Spinal cord (tissue), 10 donors: ENCODE measurements around the gene CCHCR1. TPM values are rescaled to one million over a fixed set of nuclear protein-coding genes. Genes with fewer than 3 reads are reported as not detected.

ENCODE experiments used
- DNase-seq, 6 donors: peaks; one replicate each; pipeline versions ENCODE4 v3.0.0 to v3.0.0-alpha.2; 2013 to 2015; ENCODE audit warnings: low spot score in 6 of 6, low read depth in 4 of 6
- H3K27ac ChIP-seq: one replicate; pipeline ENCODE4 v1.5.1; 2013; ENCODE audit warnings: low read depth, low read length, control low read depth
- H3K27me3 ChIP-seq: one replicate; pipeline ENCODE4 v1.6.1; 2013; ENCODE audit warnings: low read length; ENCODE audit not compliant: control insufficient read depth, insufficient read depth
- H3K36me3 ChIP-seq: one replicate; pipeline ENCODE4 v1.6.1; 2013; ENCODE audit warnings: low read length; ENCODE audit not compliant: control insufficient read depth, insufficient read depth
- H3K4me1 ChIP-seq: one replicate; pipeline ENCODE4 v1.6.1; 2013; ENCODE audit warnings: low read length; ENCODE audit not compliant: control insufficient read depth, insufficient read depth
- H3K4me3 ChIP-seq: one replicate; pipeline ENCODE4 v1.5.1; 2013; ENCODE audit warnings: low read depth, low read length, control low read depth
- H3K9me3 ChIP-seq: one replicate; pipeline ENCODE4 v1.6.1; 2013; ENCODE audit warnings: low read length; ENCODE audit not compliant: control insufficient read depth, insufficient read depth
- WGBS: methylation state at CpG from one replicate; pipeline ENCODE4 v1.1.5; 2013; ENCODE audit warnings: missing lambda C conversion rate; ENCODE audit not compliant: insufficient coverage; 5-methylcytosine and 5-hydroxymethylcytosine counted together
- polyA plus RNA-seq, 2 donors: library from polyadenylated mRNA; unstranded; fragments of 120-200 nt; gene quantifications; one replicate each; pipeline ENCODE4 v1.2.1, GENCODE V29; 2013; ENCODE audit not compliant: insufficient read length in 2 of 2
- total RNA-seq, 2 donors: library from RNA; depleted of rRNA in 1 of 2; stranded (reverse); fragments of 120-200 nt in 1 of 2; fragments of >200 nt in 1 of 2; gene quantifications; one replicate each; pipeline versions ENCODE4 v1.2.3 to v1.2.4, GENCODE V29; 2013 to 2014
- donor health status: healthy.

CCHCR1 gene
- total and polyA plus RNA-seq, 4 donors: 16.4 to 29.9 (median 23.6) TPM

- Histone ChIP-seq H3K27me3 (no peaks in the 10 kb centered on the region), H3K9me3 (no peaks in the 10 kb centered on the region), H3K36me3 (peaks cover 11% of the 10 kb centered on the region), H3K4me1 (peaks cover 12% of the 10 kb centered on the region), H3K27ac (no peak within 1 kb of the TSS), H3K4me3 (no peak within 1 kb of the TSS)
- DNase-seq: no peak
- 91% methylated on average over 4 of the region's 4 CpGs for WGBS
Measured at GRCh38 chr6:31138982-31139381, 18.6 kb downstream of the CCHCR1 start, which contains the start of gene PSORS1C2. Gene PSORS1C2, minus strand, starts transcription at chr6:31139066. Its CDS starts 40 bp downstream, at chr6:31139026.

GRCh38 chr6:31135710-31136109 lies 21.9 kb downstream of the CCHCR1 start:
- Histone ChIP-seq H3K36me3 (no peaks in the 10 kb centered on the region), H3K4me3 (no peak overlapping the region), H3K4me1 (peaks cover 8% of the 10 kb centered on the region), H3K27ac (no peak overlapping the region), H3K9me3 (no peaks in the 10 kb centered on the region), H3K27me3 (no peaks in the 10 kb centered on the region)
- WGBS: 97% methylated on average over 4 of the region's 10 CpGs
- DNase-seq: no peak

DNA sequence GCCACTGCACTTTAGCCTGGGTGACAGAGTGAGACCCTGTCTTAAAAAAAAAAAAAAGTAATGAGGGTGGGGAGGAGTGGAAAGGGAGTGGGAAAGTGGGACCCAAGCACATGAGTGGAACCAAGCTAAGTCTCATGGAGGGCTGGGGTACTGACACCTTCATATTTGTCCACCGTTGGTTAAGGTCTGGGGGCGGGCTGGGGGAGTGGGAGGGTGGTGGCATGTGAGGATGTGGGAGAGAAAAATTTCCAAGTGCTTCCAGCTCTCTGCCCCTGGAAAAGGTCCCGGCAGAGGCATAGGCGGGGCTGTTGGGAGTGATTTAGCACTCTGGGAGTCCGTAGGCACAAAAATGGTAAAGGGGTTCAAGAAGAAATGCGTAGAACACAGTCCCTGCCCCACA lies 24.8 kb downstream of the CCHCR1 start:
- no peaks in the 10 kb centered on the region for H3K9me3 ChIP-seq
- 81% methylated on average over 3 of the region's 6 CpGs for WGBS

DNA sequence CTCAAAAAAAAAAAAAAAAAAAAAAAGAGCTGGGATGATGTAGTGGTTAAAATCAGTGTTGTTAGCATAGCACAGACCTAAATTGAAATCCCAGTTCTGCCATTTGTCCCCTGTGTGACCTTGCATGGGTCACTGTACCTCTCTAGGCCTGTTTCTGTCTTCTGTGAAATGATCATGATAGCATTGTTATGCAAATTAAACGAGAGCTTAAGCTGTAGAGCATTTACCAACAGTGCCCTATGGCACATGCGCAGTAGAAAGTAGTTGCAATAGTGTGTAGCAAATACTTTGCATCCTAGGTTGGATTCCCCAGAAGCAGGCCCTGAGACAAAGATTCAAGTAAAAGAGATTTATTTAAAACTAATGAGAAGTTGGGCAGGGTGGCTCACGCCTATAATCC lies 26.0 kb downstream of the CCHCR1 start:
- DNase-seq: no peak
- Histone ChIP-seq H3K27me3 (no peaks in the 10 kb centered on the region), H3K9me3 (no peaks in the 10 kb centered on the region), H3K27ac (no peak overlapping the region), H3K4me1 (no peaks in the 10 kb centered on the region), H3K36me3 (no peaks in the 10 kb centered on the region), H3K4me3 (no peak overlapping the region)
- WGBS: 71% methylated on average over 2 of the region's 3 CpGs

More for the DNA sequence above, 24.8 kb downstream of the CCHCR1 start:
- peaks cover 5% of the 10 kb centered on the region for H3K4me1 ChIP-seq
- no peak overlapping the region for H3K4me3 ChIP-seq
- H3K27ac ChIP-seq: no peak overlapping the region
- H3K36me3 ChIP-seq: no peaks in the 10 kb centered on the region
- DNase-seq: no peak
- no peaks in the 10 kb centered on the region for H3K27me3 ChIP-seq

DNA sequence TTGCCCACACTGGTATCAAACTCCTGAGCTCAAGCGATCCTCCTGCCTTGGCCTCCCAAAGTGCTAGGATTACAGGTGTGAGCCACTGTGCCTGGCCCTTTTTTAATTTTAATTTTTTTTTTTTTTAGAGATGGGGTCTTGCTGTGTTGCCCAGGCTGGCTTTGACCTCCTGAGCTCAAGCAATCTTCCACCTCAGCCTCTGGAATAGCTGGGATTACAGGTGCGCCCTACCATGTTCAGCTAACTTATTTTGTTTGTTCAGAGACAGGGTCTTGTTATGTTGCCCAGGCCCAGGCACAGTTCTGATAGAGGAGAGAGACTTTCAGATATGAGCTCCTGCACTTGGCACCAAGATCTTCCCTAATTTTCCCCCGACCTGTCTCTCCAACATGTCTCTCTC lies 26.9 kb downstream of the CCHCR1 start:
- WGBS: 90% methylated on average over 3 of the region's 3 CpGs
- no peak overlapping the region for H3K27ac ChIP-seq
- no peaks in the 10 kb centered on the region for H3K36me3 ChIP-seq
- H3K9me3 ChIP-seq: no peaks in the 10 kb centered on the region
- H3K4me1 ChIP-seq: no peaks in the 10 kb centered on the region
- H3K27me3 ChIP-seq: no peaks in the 10 kb centered on the region
- no peak for DNase-seq
- no peak overlapping the region for H3K4me3 ChIP-seq

DNA sequence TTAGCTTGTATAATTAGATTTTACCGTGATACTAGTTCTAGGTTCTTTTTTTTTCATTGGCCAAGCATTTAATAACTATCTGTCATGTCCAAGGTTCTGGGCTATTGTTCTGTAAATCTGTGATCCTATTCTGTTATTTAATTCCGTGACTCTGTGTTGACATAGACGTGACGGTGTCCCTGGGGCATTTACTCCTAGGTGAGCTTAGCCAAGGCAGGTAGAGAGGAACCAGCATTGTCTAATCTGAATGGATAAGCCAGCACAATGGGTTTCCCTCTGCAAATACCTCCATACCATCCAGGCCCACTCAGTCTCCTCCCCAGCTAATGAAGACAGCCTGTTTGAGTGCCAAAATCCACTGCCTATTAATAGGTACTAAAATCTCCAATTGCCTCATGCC lies 28.5 kb downstream of the CCHCR1 start:
- no peaks in the 10 kb centered on the region for H3K9me3 ChIP-seq
- 61% methylated on average over 3 of the region's 4 CpGs for WGBS
- no peaks in the 10 kb centered on the region for H3K4me1 ChIP-seq
- no peak for DNase-seq
- H3K4me3 ChIP-seq: no peak overlapping the region
- no peak overlapping the region for H3K27ac ChIP-seq
- H3K36me3 ChIP-seq: no peaks in the 10 kb centered on the region
- H3K27me3 ChIP-seq: no peaks in the 10 kb centered on the region

- peaks cover 6% of the 10 kb centered on the region for H3K4me1 ChIP-seq
- DNase-seq: peak in 2 of 6 donors; percentile 61 to 78
- no peaks in the 10 kb centered on the region for H3K27me3 ChIP-seq
- no peak overlapping the region for H3K4me3 ChIP-seq
- 12% methylated on average over 4 of the region's 8 CpGs for WGBS
- H3K9me3 ChIP-seq: no peaks in the 10 kb centered on the region
- H3K36me3 ChIP-seq: no peaks in the 10 kb centered on the region
- H3K27ac ChIP-seq: no peak overlapping the region
Measured at GRCh38 chr6:31128093-31128676, 29.4 kb downstream of the CCHCR1 start.

- 61% methylated on average over 13 of the region's 16 CpGs for WGBS
- Histone ChIP-seq H3K4me3 (no peak overlapping the region), H3K4me1 (peaks cover 14% of the 10 kb centered on the region), H3K36me3 (no peaks in the 10 kb centered on the region), H3K9me3 (no peaks in the 10 kb centered on the region), H3K27me3 (no peaks in the 10 kb centered on the region), H3K27ac (no peak overlapping the region)
- no peak for DNase-seq
Measured at GRCh38 chr6:31126396-31127175, 31.0 kb downstream of the CCHCR1 start.

DNA sequence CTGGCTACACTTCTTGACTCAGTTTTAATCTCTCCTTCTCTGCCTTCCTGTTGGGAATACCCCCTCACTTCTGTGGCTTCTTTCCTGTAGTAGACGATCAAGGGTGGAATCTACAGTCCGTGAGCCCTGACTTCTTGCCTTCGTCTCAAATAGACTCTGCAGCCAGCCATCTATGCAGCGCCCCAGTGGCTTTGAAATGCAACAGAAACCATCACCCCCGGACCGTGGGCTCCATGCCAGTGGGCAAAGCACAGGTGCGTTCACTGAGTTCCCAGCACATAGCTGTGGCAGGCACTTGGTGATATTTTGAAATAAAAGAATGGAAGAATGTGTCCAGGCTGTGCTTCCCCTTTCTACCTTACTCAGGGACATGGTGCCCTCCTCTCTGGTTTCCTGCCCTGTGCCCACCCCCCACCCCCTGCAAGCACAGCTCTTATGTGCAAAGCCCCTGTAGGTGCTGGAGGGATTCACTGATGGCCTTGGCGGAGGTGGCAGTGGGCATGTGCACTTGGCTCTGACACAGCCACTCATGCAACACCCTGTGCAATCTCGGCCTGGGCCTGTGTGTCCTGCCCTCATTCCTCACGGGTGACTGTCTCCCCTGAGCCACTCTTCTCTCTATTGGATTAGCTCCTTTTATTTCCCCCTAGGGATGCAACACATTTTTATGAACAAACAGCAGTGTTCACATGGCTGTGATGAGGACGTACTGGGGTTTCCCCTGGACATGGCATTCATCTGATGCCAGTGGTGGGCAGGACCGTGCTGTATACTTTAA lies 31.8 kb downstream of the CCHCR1 start:
- 69% methylated on average over 12 of the region's 12 CpGs for WGBS
- H3K36me3 ChIP-seq: no peaks in the 10 kb centered on the region
- H3K27me3 ChIP-seq: no peaks in the 10 kb centered on the region
- H3K4me1 ChIP-seq: peaks cover 14% of the 10 kb centered on the region
- H3K4me3 ChIP-seq: no peak overlapping the region
- no peak overlapping the region for H3K27ac ChIP-seq
- no peak for DNase-seq
- H3K9me3 ChIP-seq: no peaks in the 10 kb centered on the region
